ENCODE results near the gene COPB2. TPM values are rescaled to one million over a fixed set of nuclear protein-coding genes. Genes with fewer than 3 reads are reported as not detected.

COPB2 gene
- total and polyA plus RNA-seq, 7 donors, result 25.6 to 96.3 (median 38.3) TPM

GRCh38 chr3:139317215-139317614 lies 72.2 kb downstream of the COPB2 start:
- ATAC-seq (no peak), DNase-seq (no peak)
- Histone ChIP-seq H3K27me3 (ENCODE audit: insufficient read depth in 3 of 3, low read length in 2 of 3) (peaks cover 0 to 4% (median 0%) of the 10 kb centered on the region in 3 donors), H3K27ac (no peak overlapping the region), H3K9me3 (no peaks in the 10 kb centered on the region), H3K36me3 (ENCODE audit: insufficient read depth in 1 of 2, low read depth in 1 of 2) (no peaks in the 10 kb centered on the region), H3K4me1 (no peaks in the 10 kb centered on the region), H3K4me3 (no peak overlapping the region)
- 62 to 67% (median 67%) methylated on average over 6 of the region's 6 CpGs for WGBS, 3 donors
- intact Hi-C loops (cut with DNase I), result no loop called here
- TF ChIP-seq CTCF (IDR thresholded peaks at IDR 0.05), result no peak

DNA sequence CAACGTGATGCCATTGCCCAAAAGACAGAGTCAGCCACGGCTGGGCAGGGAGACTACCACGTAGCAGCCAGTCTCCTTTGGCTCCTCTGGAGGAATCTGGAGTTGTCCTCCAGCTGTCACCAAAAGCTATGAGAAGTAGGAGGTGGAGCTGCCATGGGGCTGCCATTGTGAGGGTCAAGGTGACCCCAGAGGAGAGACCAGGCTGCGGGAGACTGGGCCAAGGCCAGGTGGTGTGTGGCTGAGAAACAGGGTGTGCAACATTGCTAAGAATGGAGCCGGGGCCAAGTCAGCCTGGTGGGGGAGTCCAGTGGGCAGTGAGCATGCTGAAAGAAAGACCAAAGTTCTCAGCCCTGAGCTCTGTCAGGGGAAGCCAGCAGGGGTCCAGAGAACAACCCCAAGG lies 75.5 kb downstream of the COPB2 start:
- intact Hi-C loops (cut with DNase I), result no loop called here
- no peak overlapping the region for H3K27ac ChIP-seq
- H3K27me3 ChIP-seq (ENCODE audit: insufficient read depth in 3 of 3, low read length in 2 of 3), result peaks cover 0 to 4% (median 0%) of the 10 kb centered on the region in 3 donors
- DNase-seq, result no peak
- no peaks in the 10 kb centered on the region for H3K9me3 ChIP-seq
- H3K4me3 ChIP-seq, result no peak overlapping the region
- H3K4me1 ChIP-seq, result no peaks in the 10 kb centered on the region
- H3K36me3 ChIP-seq (ENCODE audit: insufficient read depth in 1 of 2, low read depth in 1 of 2), result no peaks in the 10 kb centered on the region
- no peak for ATAC-seq
- WGBS, 3 donors, result 53 to 68% (median 64%) methylated on average over 5 of the region's 5 CpGs
- TF ChIP-seq CTCF (IDR thresholded peaks at IDR 0.05), result no peak

- ATAC-seq, result no peak
- WGBS, 3 donors, result 93 to 98% (median 95%) methylated on average over 2 of the region's 2 CpGs
- H3K4me1 ChIP-seq, result no peaks in the 10 kb centered on the region
Measured at GRCh38 chr3:139312959-139313358, 76.5 kb downstream of the COPB2 start.

GRCh38 chr3:139312416-139312815 lies 77.0 kb downstream of the COPB2 start:
- 94 to 96% (median 95%) methylated on average over 1 of the region's 1 CpG for WGBS, 3 donors

More at GRCh38 chr3:139312959-139313358, 76.5 kb downstream of the COPB2 start:
- DNase-seq, result no peak
- TF ChIP-seq CTCF (IDR thresholded peaks at IDR 0.05), result no peak
- no peak overlapping the region for H3K27ac ChIP-seq
- no peaks in the 10 kb centered on the region for H3K36me3 ChIP-seq (ENCODE audit: insufficient read depth in 1 of 2, low read depth in 1 of 2)
- H3K4me3 ChIP-seq, result no peak overlapping the region
- peaks cover 0 to 4% (median 0%) of the 10 kb centered on the region in 3 donors for H3K27me3 ChIP-seq (ENCODE audit: insufficient read depth in 3 of 3, low read length in 2 of 3)
- no peaks in the 10 kb centered on the region for H3K9me3 ChIP-seq
- intact Hi-C loops (cut with DNase I), result no loop called here

More at GRCh38 chr3:139312416-139312815, 77.0 kb downstream of the COPB2 start:
- DNase-seq (no peak), ATAC-seq (no peak)
- Histone ChIP-seq H3K9me3 (no peaks in the 10 kb centered on the region), H3K4me1 (no peaks in the 10 kb centered on the region), H3K27me3 (ENCODE audit: insufficient read depth in 3 of 3, low read length in 2 of 3) (peaks cover 0 to 4% (median 0%) of the 10 kb centered on the region in 3 donors), H3K27ac (no peak overlapping the region), H3K36me3 (ENCODE audit: insufficient read depth in 1 of 2, low read depth in 1 of 2) (no peaks in the 10 kb centered on the region), H3K4me3 (no peak overlapping the region)
- no peak for TF ChIP-seq CTCF (IDR thresholded peaks at IDR 0.05)
- intact Hi-C loops (cut with DNase I), result no loop called here

All from psoas muscle (tissue), 8 donors.